Natural killer cell (primary cell): ENCODE data around the gene ABHD5. TPM values are rescaled to one million over a fixed set of nuclear protein-coding genes. Genes with fewer than 3 reads are reported as not detected.
"Not testable (repeated sequence)": the region's sequence is repeated elsewhere in the genome, so short reads cannot be mapped to it uniquely, and the experiment has no call there.

Experiments used
- ATAC-seq, 3 donors: fragments of 150-1000 bp in 2 of 3; fragments of 200-7000 bp in 1 of 3; cut with Tn5 transposase; 1 replicate in 1 of 3; 2 replicates in 2 of 3; pipeline ENCODE4 v1.10.0; 2021; ENCODE audit warnings: mild to moderate bottlenecking in 2 of 3, moderate library complexity in 2 of 3
- DNase-seq, 2 donors: peaks; one replicate each; pipeline versions ENCODE4 v3.0.0 to v3.0.0-alpha.2; 2013 to 2021; ENCODE audit warnings: mixed read lengths in 1 of 2
- H3K27ac ChIP-seq: one replicate; pipeline ENCODE4 v1.5.1; 2013; ENCODE audit warnings: mild to moderate bottlenecking, low read length
- H3K27me3 ChIP-seq: one replicate; pipeline ENCODE4 v1.6.1; 2013; ENCODE audit warnings: low read length; ENCODE audit not compliant: control insufficient read depth, insufficient read depth
- H3K36me3 ChIP-seq: one replicate; pipeline ENCODE4 v1.6.1; 2013; ENCODE audit warnings: low read length; ENCODE audit not compliant: control insufficient read depth, insufficient read depth
- H3K4me1 ChIP-seq: one replicate; pipeline ENCODE4 v1.6.1; 2013; ENCODE audit warnings: low read length; ENCODE audit not compliant: control insufficient read depth, insufficient read depth
- H3K4me3 ChIP-seq: one replicate; pipeline ENCODE4 v1.5.1; 2013; ENCODE audit warnings: low read length
- H3K9me3 ChIP-seq: one replicate; pipeline ENCODE4 v1.6.1; 2013; ENCODE audit warnings: low read length; ENCODE audit not compliant: control insufficient read depth, insufficient read depth
- H3K27ac Mint-ChIP-seq, 2 donors: one replicate each; pipeline ENCODE4 v1.8.0; 2022; ENCODE audit warnings: mild to moderate bottlenecking in 2 of 2, mixed read lengths in 2 of 2, moderate library complexity in 1 of 2
- H3K27me3 Mint-ChIP-seq, 2 donors: one replicate each; pipeline ENCODE4 v1.8.0; 2022; ENCODE audit warnings: low read depth in 2 of 2, mixed read lengths in 2 of 2
- H3K36me3 Mint-ChIP-seq: one replicate; pipeline ENCODE4 v1.8.0; 2022; ENCODE audit warnings: mixed read lengths
- H3K4me1 Mint-ChIP-seq, 2 donors: one replicate each; pipeline ENCODE4 v1.8.0; 2022; ENCODE audit warnings: mixed read lengths in 2 of 2
- H3K4me3 Mint-ChIP-seq: one replicate; pipeline ENCODE4 v1.8.0; 2022; ENCODE audit warnings: mild to moderate bottlenecking, moderate library complexity, mixed read lengths
- H3K9me3 Mint-ChIP-seq, 2 donors: one replicate each; pipeline ENCODE4 v1.8.0; 2022; ENCODE audit warnings: mixed read lengths in 2 of 2
- WGBS: methylation state at CpG from one replicate; pipeline ENCODE4 v1.1.7; 2013; ENCODE audit warnings: missing lambda C conversion rate; ENCODE audit not compliant: insufficient coverage; 5-methylcytosine and 5-hydroxymethylcytosine counted together
- intact Hi-C: fragments of 100-400 bp; cut with micrococcal nuclease; formaldehyde crosslinking; loops from one replicate; pipeline ENCODE4 v1.14.2; 2022
- total RNA-seq, 4 donors: library from RNA; stranded (reverse); fragments of 120-200 nt in 1 of 4; gene quantifications; one replicate each; pipeline versions ENCODE4 v1.2.3 to v1.2.4, GENCODE V29; 2013 to 2022
- TF ChIP-seq, protein P1 (sequence below): fragments of 200-600 bp; IDR thresholded peaks from one replicate; pipeline ENCODE4 v1.8.0; 2022; ENCODE audit warnings: antibody characterized with exemption

ABHD5 gene
- total RNA-seq, 3 donors from 2014 or later (not counting 1 experiment from before 2014, with no cell fraction given) = 14.1 to 58.6 (median 16.6) TPM

DNA sequence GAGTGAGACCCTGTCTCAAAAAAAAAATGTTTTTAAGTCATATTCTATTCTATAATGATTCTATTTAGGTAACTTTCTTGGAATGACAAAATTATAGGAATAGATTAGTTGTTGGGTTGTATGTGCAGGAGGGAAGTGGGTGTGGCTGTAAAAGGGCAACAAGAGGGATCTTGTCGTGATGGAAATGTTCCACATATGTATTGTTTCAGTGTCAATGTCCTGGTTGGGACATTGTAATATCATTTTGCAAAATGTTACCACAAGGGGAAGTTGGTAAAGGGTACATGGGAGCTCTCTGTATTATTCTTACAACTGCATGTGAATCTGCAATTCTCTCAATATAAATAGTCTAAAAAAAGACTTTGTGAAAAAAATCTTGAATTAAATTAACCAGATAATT lies 14.3 kb upstream of the ABHD5 start:
- Histone ChIP-seq H3K4me1 (no peaks in the 10 kb centered on the region), H3K4me3 (no peak overlapping the region), H3K27ac (no peak overlapping the region), H3K36me3 (no peaks in the 10 kb centered on the region), H3K9me3 (no peaks in the 10 kb centered on the region), H3K27me3 (peaks cover 2% of the 10 kb centered on the region)
- no peak for DNase-seq
- intact Hi-C loops = no loop called here
- 88% methylated on average over 1 of the region's 1 CpG for WGBS
- ATAC-seq = no peak
- H3K36me3 Mint-ChIP-seq = no peaks in the 10 kb centered on the region
- TF ChIP-seq, protein P1, sequence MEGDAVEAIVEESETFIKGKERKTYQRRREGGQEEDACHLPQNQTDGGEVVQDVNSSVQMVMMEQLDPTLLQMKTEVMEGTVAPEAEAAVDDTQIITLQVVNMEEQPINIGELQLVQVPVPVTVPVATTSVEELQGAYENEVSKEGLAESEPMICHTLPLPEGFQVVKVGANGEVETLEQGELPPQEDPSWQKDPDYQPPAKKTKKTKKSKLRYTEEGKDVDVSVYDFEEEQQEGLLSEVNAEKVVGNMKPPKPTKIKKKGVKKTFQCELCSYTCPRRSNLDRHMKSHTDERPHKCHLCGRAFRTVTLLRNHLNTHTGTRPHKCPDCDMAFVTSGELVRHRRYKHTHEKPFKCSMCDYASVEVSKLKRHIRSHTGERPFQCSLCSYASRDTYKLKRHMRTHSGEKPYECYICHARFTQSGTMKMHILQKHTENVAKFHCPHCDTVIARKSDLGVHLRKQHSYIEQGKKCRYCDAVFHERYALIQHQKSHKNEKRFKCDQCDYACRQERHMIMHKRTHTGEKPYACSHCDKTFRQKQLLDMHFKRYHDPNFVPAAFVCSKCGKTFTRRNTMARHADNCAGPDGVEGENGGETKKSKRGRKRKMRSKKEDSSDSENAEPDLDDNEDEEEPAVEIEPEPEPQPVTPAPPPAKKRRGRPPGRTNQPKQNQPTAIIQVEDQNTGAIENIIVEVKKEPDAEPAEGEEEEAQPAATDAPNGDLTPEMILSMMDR = no peak
- no peaks in the 10 kb centered on the region for H3K9me3 Mint-ChIP-seq
- peaks cover 0 to 16% of the 10 kb centered on the region in 2 donors for H3K27me3 Mint-ChIP-seq
- no peaks in the 10 kb centered on the region for H3K4me1 Mint-ChIP-seq
- H3K4me3 Mint-ChIP-seq = no peak overlapping the region
- H3K27ac Mint-ChIP-seq = no peak overlapping the region

DNA sequence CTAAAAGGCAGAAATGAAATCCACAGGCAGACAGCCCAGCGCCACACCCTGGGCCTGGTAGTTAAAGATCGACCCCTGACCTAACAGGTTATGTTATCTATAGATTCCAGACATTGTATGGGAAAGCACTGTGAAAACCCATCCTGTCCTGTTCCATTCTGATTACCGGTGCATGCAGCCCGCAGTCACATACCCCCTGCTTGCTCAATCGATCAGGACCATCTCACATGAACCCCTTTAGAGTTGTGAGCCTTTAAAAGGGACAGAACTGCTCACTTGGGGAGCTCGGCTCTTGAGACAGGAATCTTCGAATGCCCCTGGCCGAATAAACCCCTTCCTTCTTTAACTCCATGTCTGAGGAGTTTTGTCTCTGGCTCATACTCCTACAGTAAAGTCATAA lies 12.4 kb upstream of the ABHD5 start:
- H3K9me3 Mint-ChIP-seq, H3K4me1 Mint-ChIP-seq, H3K4me3 Mint-ChIP-seq, H3K4me3 ChIP-seq, DNase-seq, H3K4me1 ChIP-seq, ATAC-seq, H3K9me3 ChIP-seq, H3K27ac ChIP-seq, H3K36me3 ChIP-seq, H3K27ac Mint-ChIP-seq, intact Hi-C loops, H3K36me3 Mint-ChIP-seq, H3K27me3 ChIP-seq: not testable (repeated sequence)
- peaks cover 0 to 32% of the 10 kb centered on the region in 2 donors for H3K27me3 Mint-ChIP-seq
- WGBS = 93% methylated on average over 8 of the region's 8 CpGs

DNA sequence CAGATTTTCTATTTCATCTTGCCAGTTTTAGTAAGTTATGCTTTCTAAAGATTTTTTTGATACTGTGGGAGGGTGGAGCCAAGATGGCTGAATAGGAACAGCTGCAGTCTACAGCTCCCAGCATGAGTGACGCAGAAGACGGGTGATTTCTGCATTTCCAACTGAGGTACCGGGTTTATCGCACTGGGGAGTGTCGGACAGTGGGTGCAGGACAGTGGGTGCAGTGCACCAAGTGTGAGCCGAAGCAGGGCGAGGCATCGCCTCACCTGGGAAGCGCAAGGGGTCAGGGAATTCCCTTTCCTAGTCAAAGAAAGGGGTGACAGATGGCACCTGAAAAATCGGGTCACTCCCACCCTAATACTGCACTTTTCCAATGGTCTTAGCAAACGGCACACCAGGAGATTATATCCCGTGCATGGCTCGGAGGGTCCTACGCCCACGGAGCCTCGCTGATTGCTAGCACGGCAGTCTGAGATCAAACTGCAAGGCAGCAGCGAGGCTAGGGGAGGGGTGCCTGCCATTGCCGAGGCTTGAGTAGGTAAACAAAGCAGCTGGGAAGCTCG lies 11.8 kb upstream of the ABHD5 start:
- H3K4me1 ChIP-seq, H3K36me3 Mint-ChIP-seq, H3K9me3 Mint-ChIP-seq, ATAC-seq, H3K4me3 Mint-ChIP-seq, H3K27ac Mint-ChIP-seq, H3K9me3 ChIP-seq, H3K4me1 Mint-ChIP-seq, DNase-seq, H3K4me3 ChIP-seq, H3K36me3 ChIP-seq, H3K27ac ChIP-seq, H3K27me3 ChIP-seq, intact Hi-C loops: not testable (repeated sequence)
- H3K27me3 Mint-ChIP-seq = peaks cover 0 to 35% of the 10 kb centered on the region in 2 donors
- 97% methylated on average over 16 of the region's 20 CpGs for WGBS

DNA sequence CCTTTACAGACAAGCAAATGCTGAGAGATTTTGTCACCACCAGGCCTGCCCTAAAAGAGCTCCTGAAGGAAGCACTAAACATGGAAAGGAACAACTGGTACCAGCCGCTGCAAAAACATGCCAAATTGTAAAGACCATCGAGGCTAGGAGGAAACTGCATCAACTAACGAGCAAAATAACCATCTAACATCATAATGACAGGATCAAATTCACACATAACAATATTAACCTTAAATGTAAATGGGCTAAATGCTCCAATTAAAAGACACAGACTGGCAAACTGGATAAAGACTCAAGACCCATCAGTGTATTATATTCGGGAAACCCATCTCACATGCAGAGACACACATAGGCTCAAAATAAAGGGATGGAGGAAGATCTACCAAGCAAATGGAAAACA lies 9.9 kb upstream of the ABHD5 start:
- H3K27me3 ChIP-seq, H3K36me3 ChIP-seq, H3K4me3 ChIP-seq, H3K4me3 Mint-ChIP-seq, H3K4me1 Mint-ChIP-seq, H3K27ac Mint-ChIP-seq, H3K27ac ChIP-seq, H3K4me1 ChIP-seq, H3K9me3 ChIP-seq, H3K9me3 Mint-ChIP-seq, H3K36me3 Mint-ChIP-seq, DNase-seq, intact Hi-C loops, ATAC-seq: not testable (repeated sequence)
- peaks cover 2 to 40% of the 10 kb centered on the region in 2 donors for H3K27me3 Mint-ChIP-seq
- WGBS = no CpG with 5 or more reads among the region's 4 CpGs

DNA sequence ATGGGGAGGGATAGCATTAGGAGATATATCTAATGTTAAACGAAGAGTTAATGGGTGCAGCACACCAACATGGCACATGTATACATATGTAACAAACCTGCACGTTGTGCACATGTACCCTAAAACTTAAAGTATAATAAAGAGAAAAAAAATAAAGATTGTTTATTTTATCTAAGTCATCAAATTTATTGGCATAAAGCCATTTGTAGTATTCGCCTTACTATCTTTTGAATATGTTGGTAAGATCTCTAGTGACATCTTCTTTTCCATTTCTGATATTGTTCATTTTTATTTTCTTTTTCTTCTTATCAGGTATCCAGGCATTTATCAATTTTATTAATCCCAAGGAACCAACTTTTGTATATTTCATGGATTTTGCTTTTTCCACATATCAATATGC lies 5.8 kb upstream of the ABHD5 start:
- Histone ChIP-seq H3K4me1 (peaks cover 1% of the 10 kb centered on the region), H3K9me3 (no peaks in the 10 kb centered on the region), H3K36me3 (no peaks in the 10 kb centered on the region), H3K27me3 (no peaks in the 10 kb centered on the region), H3K27ac (no peak overlapping the region), H3K4me3 (no peak overlapping the region)
- TF ChIP-seq, protein P1 = no peak
- DNase-seq (no peak), ATAC-seq (no peak)
- H3K36me3 Mint-ChIP-seq = no peaks in the 10 kb centered on the region
- H3K9me3 Mint-ChIP-seq = no peaks in the 10 kb centered on the region
- no peak overlapping the region for H3K4me3 Mint-ChIP-seq
- no peak overlapping the region for H3K27ac Mint-ChIP-seq
- peaks cover 3 to 29% of the 10 kb centered on the region in 2 donors for H3K27me3 Mint-ChIP-seq
- intact Hi-C loops = no loop called here
- peaks cover 0 to 6% of the 10 kb centered on the region in 2 donors for H3K4me1 Mint-ChIP-seq
- WGBS = no CpG with 5 or more reads among the region's 3 CpGs
